Epidermal melanocyte (primary cell): Measurements from ENCODE around the gene EPN2.
"Not testable (repeated sequence)": the region's sequence is repeated elsewhere in the genome, so short reads cannot be mapped to it uniquely, and the experiment has no call there.

Experiments used
- DNase-seq: peaks from one replicate; pipeline ENCODE4 v3.0.0; 2011; ENCODE audit warnings: low spot score; ENCODE audit not compliant: insufficient read length

Gene EPN2

DNA sequence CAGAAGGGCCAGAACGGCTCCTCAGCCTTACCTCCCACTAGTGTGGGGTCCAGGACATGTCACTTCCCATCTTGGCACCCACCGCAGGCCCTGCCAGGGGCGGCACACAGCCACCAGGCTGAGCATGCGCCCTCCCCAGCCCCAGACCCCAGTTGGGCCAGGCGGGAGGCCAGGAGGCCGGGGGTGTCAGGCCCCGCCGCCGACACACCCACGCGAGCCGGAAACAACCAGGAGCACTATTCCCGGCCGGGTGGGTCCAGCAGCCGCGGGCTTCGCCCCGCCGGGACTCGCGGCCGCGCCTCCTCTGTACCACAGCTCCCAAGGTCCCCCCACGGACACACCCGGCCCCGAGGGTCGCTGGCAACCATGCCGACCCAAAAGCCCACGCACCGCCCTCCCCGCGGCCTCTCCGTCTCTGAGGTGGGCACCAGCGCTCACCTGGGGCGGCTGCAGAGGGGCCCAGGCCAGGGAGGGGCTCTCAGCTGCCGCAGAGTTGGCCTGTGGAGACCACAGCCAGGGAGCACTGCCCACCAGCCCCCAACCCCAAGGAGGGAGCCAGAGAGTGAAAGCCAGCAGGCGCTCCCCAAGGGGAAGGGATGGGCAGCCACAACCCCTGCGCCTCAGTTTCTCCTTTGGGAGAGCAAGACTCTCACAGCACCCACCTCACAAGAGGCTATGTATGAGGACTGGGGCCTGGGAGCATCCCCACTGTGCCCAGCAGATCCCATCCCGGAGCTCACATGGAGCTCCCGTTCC is 107.3 kb downstream of the EPN2 start:
- no peak for DNase-seq

DNA sequence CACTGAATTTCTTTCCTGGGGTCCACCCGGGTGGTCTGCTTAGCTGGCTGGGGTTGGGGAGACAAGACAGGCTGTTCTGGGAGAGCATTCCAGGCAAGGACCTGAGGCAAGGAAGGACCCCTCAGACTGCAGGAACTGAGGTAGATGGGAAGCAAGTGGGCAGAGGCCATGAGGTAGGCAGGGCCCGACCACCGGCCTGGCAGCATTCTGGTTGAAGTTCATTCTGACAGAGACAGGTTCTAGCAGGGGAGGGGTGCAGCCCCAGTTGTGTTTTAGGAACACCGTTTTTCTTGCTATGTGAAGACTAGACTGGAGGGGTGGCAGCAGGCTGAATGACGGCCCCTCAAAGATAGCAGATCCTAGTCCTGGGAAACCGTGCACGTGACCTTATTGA is 107.9 kb downstream of the EPN2 start:
- DNase-seq = no peak

DNA sequence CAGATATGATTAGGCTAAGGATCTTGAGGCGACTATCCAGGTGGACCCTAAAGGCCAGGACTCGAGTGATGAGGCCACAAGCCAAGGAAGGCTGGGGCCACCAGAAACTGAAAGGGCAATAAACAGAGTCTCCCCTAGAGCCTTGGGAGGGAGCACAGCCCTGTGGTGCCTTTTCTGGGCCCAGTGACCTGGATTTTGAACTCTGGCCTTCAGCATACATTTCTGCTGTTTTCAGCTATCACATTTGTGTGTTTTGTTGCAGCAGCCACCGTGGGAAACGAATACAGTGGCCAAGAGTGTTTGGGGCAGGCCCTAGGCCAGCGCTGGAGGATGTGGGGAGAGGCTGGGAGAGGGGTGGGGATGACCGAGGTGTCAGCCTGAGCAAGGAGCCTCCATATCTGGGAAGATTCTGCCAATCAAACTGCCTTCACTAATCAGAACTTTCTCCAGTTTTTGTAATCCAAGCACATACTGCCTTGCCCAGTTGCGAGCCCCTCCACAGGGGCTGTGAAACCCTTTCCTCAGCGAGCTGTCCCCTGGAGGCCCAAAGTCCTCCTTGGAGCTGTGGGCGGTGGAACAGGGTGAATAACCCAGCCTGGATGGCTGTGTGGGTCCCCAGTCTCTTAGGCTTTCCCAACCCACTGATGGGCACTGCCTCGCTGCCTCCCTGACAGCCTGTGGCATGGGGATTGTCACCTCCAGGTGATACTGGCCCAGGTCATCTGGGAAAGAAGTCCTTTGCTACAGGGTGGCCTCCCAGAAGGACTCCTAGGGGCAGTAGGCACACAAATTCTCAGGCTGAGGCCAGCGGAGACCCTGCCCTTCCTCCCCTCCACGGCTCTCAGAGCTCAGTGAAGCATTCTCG is 108.6 kb downstream of the EPN2 start:
- DNase-seq = no peak

DNA sequence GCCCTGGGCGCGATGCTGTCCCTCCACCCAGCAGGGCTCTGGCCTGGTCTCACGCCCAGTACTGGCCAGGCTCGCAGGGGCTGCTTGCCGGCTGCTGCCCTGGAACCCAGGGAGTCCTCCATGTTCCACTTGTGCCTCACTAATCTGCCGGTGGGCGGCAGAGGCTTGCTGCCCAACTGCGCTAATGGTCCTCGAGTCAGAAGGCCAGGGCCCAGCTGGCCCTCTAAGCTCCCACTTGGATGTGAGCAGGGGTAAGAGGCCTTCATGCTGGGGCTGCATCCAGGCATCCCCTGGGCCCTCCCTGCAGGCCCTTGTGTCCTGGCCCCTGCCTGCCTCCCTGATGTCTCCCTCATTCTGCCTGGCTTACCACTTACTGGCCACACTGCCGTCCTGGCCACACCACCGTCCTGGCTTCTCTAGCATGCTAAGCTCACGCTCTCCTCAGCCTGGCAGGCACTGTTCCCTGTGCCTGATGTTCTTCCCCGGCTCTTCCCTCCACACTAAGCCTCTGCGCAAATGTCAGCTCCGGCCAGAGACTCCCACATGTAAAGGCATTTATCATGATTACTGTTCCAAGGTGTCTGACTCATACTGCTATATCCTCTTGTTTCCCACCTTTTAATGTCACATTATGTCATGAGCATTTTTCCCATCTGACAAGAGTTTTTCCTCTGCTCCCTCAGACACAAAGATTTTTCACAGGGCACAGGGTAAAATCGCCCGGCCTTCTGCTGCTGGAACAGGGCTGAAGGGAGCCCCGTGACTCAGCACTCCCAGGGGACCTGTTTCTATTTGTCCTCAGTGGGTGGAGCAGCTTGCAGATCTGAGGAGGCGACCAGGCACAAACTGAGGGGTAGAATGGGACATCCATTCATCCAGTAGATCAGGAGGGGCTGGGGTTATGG is 109.4 kb downstream of the EPN2 start:
- DNase-seq = no peak

DNA sequence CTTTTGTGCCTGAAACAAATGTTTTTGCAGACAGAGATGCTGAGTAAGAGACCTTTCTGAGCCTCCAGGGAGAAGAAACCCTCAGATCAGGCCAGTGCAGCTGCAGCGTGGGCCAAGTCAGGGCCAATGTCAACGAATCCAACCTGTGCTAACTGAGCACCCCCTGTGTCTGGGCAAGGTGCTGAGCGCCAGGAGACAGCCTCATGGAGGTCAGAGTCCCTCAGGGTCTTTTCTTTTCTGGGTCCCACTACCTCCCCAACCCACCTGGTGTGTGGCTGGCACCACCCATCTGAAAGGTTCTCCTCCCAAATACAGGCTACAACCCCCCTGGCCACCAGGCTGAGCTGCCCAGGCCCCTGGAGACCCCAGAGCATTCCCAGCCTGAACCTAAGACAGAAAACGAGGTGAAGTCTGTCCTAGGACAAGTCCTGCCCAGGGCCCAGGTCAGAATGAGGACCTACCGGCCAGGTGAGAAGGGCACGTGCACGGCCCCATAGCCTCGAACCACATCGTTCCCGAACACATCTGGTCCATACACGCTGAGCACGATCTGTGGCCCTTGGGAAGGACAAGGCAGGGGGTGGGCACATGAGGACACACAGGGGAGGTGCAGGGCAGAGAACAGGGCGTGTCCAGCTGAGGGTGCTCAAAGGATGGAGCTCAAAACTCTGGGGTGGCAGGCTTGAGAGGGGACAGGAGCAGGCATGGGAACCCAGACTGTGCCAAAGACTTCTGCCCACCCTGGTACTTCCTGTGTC is 110.3 kb downstream of the EPN2 start:
- DNase-seq = no peak

DNA sequence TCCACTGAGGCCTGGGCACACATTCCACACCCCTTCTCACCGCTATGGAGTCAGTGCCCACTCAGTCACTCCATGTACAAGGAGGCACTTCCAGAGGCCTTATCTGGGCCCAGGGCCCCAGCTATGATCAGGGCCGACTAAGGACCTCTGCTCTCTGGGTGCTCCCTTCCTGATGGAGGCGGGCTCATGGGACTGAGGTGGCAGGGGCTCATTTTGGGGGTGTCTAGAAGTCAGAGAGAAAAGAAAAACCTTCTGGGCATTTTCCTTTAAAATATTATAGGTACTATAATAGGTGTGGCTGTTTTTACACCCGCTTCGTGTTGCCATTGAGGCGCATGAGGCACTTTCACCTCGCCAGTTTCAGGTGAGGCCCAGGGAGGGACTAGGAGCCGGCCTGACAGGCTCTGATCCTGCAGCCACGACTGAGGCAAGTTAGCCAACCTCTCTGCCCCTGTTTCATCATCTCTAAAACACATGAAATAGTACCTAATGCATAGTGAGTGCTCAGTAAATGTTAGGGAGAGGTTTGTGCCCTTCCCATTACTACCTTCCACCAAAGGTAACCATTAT is 111.0 kb downstream of the EPN2 start:
- DNase-seq = no peak

DNA sequence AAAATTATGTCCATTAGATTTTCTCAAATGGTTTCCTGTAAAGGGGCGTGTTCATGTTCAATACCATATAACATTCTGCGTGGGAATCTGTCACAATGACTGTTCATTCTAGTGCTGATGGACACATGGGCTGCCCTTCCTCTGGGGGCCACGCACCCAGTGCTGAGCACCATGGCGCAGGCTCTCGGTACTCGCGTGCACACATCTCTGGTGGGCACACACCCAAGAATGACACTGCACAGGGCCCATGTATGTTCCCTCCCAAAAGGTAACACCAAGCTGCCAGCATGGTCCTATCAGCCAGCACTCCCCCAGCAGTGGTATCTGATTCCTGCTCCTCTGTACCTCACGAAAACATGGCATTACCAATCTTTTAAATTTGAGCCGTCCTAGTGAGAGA is 111.6 kb downstream of the EPN2 start:
- no peak for DNase-seq

DNA sequence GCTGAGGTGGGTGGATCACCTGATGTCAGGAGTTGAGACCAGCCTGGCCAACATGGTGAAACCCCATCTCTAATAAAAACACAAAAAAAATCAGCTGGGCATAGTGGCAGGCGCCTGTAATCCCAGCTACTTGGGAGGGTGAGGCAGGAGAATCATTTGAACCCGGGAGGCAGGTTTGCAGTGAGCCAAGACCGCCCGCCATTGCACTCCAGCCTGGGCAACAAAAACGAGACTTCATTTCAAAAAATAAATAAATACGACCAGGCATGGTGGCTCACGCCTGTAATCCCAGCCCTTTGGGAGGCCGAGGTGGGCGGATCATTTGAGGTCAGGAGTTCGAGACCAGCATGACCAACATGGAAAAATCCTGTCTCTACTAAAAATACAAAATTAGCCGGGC is 116.2 kb downstream of the EPN2 start:
- DNase-seq = not testable (repeated sequence)

DNA sequence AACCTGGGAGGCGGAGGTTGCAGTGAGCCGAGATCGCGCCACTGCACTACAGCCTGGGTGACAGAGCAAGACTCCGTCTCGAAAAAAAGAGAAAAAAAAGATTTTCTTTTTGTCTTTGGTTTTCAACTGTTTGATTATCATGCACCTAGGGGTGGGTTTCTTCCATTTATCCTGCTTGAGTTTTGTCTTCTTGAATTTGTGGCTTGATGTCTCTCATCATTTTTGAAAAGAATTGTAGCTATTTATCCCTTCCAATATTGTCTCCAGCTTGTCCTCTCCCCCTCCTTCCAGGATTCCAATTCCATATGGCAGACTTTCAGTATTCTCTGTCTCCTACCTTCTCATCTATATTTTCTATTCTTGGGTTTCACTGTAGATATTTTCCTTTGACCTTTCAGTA is 117.6 kb downstream of the EPN2 start:
- DNase-seq = no peak

DNA sequence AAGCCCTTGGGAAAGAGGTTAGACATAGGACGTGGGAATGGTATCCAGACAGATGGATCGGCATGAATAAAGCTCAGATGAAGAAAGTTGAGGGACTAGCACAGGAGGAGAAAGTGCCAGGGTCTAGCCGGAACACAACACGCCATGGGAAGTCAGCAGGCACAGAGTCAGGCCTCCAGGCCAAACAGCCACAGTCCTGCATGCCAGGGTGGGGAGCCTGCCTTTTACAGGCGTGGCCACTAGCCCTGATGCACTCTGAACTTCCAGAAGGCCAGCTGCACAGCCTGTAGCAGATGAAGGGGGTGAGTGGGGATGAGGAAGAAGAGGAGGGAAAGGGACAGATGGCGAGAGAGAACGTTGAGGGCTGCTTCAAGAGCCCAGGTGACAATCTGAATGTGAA is 120.2 kb downstream of the EPN2 start:
- no peak for DNase-seq

DNA sequence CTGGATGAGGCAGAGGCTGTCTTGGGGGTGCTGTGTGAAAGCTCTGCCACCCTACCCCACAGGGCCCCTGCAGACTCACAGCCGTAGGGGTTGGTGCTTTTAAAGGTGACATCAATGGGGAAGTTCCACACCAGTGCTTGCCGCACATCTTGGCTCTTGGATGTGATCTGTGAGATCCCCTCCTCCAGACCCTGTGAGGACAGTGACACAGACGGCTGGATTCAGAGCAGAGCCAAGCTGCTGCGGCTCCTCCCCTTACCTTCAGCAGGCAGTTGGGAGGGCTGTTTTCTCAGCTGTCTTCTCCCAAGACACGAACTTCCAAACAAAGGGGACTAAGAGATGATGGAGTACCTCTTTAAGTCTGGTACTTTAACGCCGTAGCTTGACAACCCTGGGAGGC is 120.6 kb downstream of the EPN2 start:
- DNase-seq = no peak

DNA sequence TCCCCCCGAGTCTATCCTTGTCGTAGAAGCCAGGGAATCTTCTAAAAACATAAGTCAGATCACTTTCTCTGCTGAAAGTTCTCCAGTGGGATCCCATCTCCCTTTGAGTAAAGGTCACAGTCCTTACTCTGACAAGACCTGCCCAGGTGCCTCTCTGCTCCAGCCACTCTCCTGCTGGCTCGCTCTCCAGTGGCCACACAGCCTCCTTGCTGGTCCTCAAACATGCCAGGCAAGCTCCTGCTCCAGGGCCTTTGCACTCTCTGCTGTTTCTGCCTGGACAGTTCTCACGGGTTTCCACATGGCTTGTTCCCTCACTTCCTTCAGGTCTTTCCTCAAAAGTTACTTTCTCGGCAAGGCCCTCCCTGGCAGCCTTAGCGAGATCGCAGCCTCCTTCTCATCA is 122.0 kb downstream of the EPN2 start:
- no peak for DNase-seq

DNA sequence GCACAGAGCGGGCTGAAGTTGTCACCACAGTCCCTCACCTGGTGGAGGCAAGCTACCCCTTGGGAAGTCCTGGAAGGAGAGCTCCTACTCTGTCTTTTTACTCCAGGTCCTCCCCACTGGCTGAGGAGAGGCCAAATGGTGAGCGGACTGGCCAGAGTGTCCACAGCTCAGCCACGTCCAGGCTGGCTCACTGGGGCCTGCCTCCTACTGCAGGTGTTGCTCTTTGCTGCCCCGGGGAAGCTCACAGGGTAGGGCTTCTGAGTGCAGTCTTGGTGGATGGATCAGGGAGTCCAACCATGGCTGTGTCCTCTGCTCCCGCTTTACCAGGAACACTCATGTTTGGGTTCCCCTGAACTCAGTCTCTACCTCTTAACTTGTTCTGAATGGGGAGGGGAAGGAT is 122.7 kb downstream of the EPN2 start:
- no peak for DNase-seq

DNA sequence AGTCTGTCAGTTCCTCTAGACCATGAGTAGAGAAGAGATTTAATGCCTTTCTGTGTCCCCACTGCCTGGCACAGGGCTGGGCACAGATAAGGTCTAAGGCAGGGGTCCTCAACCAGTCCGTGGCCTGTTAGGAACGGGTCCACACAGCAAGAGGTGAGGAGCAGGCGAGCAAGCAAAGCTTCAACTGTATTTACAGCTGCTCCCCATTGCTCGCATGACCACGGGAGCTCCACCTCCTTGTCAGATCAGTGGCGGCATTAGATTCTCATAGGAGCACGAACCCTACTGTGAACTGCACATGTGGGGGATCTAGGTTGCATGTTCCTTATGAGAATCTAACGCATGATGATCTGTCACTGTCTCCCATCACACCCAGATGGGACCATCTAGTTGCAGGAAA is 123.6 kb downstream of the EPN2 start:
- no peak for DNase-seq

DNA sequence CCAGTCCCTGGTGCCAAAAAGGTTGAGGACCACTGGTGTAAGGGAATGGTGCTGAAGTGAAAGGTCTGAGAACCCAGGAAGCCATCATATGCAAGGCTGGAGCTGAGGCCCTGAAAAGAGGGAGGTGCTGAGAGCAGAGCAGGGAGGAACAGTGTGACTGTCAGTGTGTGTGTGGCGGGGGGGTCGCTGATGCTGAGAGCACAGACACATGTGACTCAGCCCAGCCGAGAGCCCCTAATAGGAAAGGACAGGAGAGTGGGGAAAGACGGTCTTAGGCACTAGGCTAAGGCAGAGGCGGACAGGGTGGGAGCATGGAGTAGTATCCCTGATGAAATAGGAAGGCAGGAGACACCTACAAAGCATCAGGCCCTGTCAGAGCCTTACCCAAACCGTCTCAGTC is 124.2 kb downstream of the EPN2 start:
- DNase-seq = no peak

DNA sequence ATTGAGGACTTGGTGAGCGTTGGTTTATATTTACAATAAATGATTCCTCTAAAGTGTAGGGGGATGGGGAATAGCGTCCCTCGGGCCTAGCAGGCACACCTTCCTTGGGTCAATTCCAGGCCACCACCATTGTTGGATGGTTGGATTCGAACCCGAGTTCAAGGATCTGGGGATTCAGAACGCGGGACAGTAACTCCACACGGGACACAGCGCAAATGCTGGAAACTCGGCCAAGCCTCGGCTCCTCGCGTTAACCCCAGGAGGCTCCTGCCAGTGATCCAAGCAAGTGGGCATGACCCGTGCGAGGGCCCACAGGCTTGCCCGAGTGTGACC is 124.7 kb downstream of the EPN2 start:
- no peak for DNase-seq

DNA sequence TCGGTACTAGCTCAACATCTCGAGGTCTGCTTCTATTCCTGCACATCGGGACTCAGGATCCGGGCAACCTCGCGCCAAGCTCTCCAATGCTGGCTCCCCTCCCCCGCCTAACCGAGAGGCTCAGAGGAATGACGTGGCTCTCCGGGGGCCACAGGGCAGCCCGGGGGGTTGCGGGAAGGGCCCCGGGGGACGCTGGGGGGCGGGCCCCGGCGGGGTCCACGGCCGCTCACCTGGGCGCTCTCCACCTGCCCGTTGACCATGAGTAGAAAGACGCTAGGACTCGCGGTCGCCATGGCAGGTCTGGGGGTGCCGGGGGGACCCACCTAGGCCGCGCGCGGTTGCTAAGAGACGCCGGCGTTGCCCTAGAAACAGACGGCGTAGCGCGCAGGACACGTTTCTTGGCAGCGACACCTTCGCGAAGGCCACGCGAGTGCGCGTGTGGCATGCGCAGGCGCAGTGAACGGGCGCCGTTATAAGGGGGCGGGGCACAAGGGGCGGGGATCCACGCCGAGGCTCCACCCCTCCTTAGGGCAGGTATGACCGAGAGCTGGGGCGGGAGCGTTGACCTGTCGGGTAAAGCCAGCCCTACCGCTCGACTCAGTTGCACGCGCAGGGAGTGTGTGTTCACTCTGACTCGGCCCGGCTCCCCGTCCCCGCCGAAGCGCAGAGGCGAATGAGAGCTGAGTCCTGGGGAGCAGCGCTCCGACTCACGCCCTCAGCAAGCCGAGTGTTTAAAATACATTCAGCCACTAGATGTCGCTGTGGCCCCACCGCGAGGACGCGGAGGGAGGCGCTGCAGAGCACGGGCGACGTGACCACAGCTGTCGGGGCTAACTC is 125.3 kb downstream of the EPN2 start, which contains the start of gene B9D1:
Gene B9D1, minus strand, starts transcription at position 447 of the 837 bp plus-strand sequence. Its CDS starts 154 bp downstream, at position 293.
- peak; percentile 93 for DNase-seq

DNA sequence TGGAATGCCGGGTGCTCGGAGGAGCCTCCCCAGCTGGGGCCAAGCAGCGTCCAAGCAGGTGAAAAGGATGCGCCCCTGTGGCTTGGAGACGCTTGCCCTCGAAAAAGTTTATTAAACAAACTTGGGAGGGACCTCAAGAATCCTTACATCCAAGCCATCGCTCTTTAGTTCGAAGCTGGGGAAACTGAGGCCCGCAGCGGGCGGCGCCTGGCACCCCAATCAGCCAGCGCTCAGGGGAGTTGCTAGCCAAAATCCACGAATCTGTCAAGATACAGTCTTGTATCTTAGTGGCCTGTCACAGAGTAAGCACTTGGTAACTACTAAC is 125.9 kb downstream of the EPN2 start:
- DNase-seq = no peak

DNA sequence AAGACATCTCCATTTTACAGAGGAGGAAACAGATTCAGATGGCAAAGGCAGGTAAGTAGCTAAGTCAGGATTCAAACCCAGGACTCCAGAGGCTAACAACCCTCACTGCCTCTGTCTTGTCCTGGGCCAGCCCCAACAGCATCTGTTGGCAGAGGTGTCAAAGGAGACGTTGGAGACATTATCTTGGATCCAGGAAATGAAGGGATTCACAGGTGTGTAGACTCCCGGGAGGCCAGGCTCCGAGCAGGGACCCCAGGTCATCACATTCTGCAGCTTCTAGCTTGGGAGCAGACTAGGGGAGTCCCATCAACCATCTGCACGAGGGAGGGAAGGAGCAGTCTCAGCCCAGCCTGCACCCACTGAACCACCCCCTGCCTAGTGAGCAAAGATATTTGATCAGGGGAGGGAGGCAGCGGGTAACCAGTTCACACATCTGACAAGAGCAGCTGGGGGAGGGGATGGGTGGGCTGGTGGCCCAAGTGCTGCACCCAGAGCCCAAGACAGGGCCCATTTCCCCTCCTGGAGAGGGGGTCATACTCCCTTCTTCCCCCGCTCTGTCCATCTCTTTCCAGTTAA is 126.4 kb downstream of the EPN2 start:
- DNase-seq = no peak
